ENCODE data around the gene CRISPLD2.

DNA sequence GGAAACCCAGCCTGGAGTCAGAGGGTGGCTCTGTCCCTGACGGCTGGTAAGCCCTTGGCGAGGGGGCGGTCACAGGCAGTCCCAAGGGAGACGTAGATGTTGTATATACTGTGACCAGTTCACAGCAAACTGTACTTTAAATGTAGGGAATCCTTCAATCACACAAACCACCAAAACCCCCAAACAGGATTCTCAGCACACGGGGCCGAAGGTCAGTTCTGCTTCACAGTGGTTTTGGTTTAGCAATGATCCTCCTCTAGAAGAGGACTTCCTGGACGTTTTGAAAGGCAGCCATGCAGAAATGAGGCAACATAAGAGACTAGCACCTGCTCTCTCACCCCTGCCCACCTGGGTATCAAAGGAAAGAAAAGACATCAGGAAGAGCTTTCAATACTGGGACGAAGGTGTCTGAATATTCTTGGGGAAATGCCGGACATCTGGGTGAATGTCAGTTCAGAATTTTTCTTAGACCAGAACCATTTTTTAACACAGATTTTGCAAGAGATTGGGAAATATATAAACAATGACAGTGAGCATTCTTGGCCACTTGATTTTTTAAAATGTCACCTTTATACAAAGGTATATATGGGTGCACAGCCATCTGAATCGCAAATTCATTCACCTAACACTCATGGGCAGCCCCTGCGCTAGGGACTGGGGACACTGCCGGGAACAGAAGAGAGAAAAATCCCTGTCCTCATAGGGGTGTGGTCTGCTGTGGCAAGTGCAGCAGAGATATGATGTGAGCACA lies 74.2 kb downstream of the CRISPLD2 start:
- TF ChIP-seq CTCF (IDR thresholded peaks at IDR 0.05) (no peak), ZFX (IDR thresholded peaks at IDR 0.05; ENCODE audit: borderline replicate concordance) (no peak)

Measured in 22Rv1 (cell line).